A172 (cell line): Measurements from ENCODE around the gene BTNL8. TPM values are rescaled to one million over a fixed set of nuclear protein-coding genes. Genes with fewer than 3 reads are reported as not detected.

ENCODE experiments used
- DNase-seq: peaks from one replicate; pipeline ENCODE4 v3.0.0-alpha.2; 2015; ENCODE audit warnings: low spot score
- total RNA-seq: library from RNA; depleted of rRNA; stranded (reverse); fragments of >200 nt; shearing (Covaris generic); gene quantifications from 2 replicates; pipeline ENCODE4 v1.2.3, GENCODE V29; 2014; rRNA removed

BTNL8 gene
- total RNA-seq, 1 experiment from 2014 or later, result 0.71 TPM

- DNase-seq, result no peak
These were observed 70.4 kb downstream of the BTNL8 start for GRCh38 chr5:180969406-180969805.

GRCh38 chr5:180970336-180970735 is 71.4 kb downstream of the BTNL8 start:
- no peak for DNase-seq

GRCh38 chr5:180970875-180971274 is 71.9 kb downstream of the BTNL8 start:
- DNase-seq, result no peak

GRCh38 chr5:180974612-180975315 is 75.8 kb downstream of the BTNL8 start:
- DNase-seq, result no peak

- DNase-seq, result no peak
These were observed 76.4 kb downstream of the BTNL8 start for GRCh38 chr5:180975338-180975737.

- peak; percentile 0 for DNase-seq
These were observed 77.6 kb downstream of the BTNL8 start for GRCh38 chr5:180976518-180976917.

- no peak for DNase-seq
These were observed 78.9 kb downstream of the BTNL8 start for GRCh38 chr5:180977852-180978251.

- DNase-seq, result no peak
These were observed 83.2 kb downstream of the BTNL8 start for GRCh38 chr5:180982008-180982741.

- no peak for DNase-seq
These were observed 89.1 kb downstream of the BTNL8 start for GRCh38 chr5:180988016-180988415.

GRCh38 chr5:180988592-180988991 is 89.6 kb downstream of the BTNL8 start, which contains the start of gene BTNL3:
Gene BTNL3, plus strand, starts transcription at chr5:180988846. Its CDS starts 183 bp downstream, at chr5:180989029.
- DNase-seq, result no peak

- no peak for DNase-seq
These were observed 91.3 kb downstream of the BTNL8 start for GRCh38 chr5:180990086-180990881.

GRCh38 chr5:180990882-180991242 is 91.9 kb downstream of the BTNL8 start:
- DNase-seq, result no peak

Other genes with a start within 250 kb of the BTNL8 start
- 9.8 and 11.5 TPM in 2 replicates for gene FLT4, start 249.6 kb upstream of the BTNL8 start, total RNA-seq
- not detected in 2 replicates for gene OR2Y1, start 159.1 kb upstream of the BTNL8 start, total RNA-seq
- 65.4 and 80.7 TPM in 2 replicates for gene MGAT1, start 96.4 kb upstream of the BTNL8 start, total RNA-seq
- gene ZFP62, start 37.9 kb upstream of the BTNL8 start, total RNA-seq, result 30.8 and 38.2 TPM in 2 replicates
- not detected in 2 replicates for gene BTNL3, start 89.7 kb downstream of the BTNL8 start, total RNA-seq
- not detected in 2 replicates for gene BTNL9, start 141.1 kb downstream of the BTNL8 start, total RNA-seq
- not detected in 2 replicates for gene OR2V1, start 232.0 kb downstream of the BTNL8 start, total RNA-seq
- not detected in 2 replicates for gene OR2V2, start 248.4 kb downstream of the BTNL8 start, total RNA-seq